Prostate gland (tissue), 2 donors: Measurements from ENCODE around the gene GPX6. TPM values are rescaled to one million over a fixed set of nuclear protein-coding genes. Genes with fewer than 3 reads are reported as not detected.
A peak's percentile ranks its signal among the peaks of the same experiment; 100 is the strongest.

ENCODE experiments used
- DNase-seq: peaks from one replicate; pipeline ENCODE4 v3.0.0-alpha.2; 2019; ENCODE audit warnings: low spot score
- H3K27ac ChIP-seq, 2 donors: fragments of 200-600 bp; sonication (generic); 2 replicates each; pipeline ENCODE4 v1.5.1; 2017 to 2019
- H3K27me3 ChIP-seq: fragments of 200-600 bp; sonication (generic); replicated peaks from 2 replicates; pipeline ENCODE4 v1.5.1; 2019; ENCODE audit not compliant: insufficient read depth
- H3K36me3 ChIP-seq, 2 donors: fragments of 200-600 bp; sonication (generic); 1 replicate in 1 of 2; 2 replicates in 1 of 2; pipeline versions ENCODE4 v1.5.1 to v1.8.1; 2017 to 2019
- H3K4me1 ChIP-seq: fragments of 200-600 bp; sonication (generic); replicated peaks from 2 replicates; pipeline ENCODE4 v1.5.1; 2019
- H3K4me3 ChIP-seq, 2 donors: fragments of 200-600 bp; sonication (generic); 2 replicates each; pipeline ENCODE4 v1.5.1; 2017 to 2019
- H3K9me3 ChIP-seq: fragments of 200-600 bp; sonication (generic); 2 replicates; pipeline ENCODE4 v1.5.1; 2017
- CTCF ChIP-seq, 4 experiments: fragments of 200-600 bp in 2 of 4; fragments of 450-650 bp in 2 of 4; sonication (generic) in 2 of 4; IDR thresholded peaks; 1 replicate in 3 of 4; 2 replicates in 1 of 4; pipeline ENCODE4 v1.5.1; 2016 to 2019; ENCODE audit warnings: antibody characterized with exemption in 4 of 4, mild to moderate bottlenecking in 2 of 4, moderate library complexity in 2 of 4
- POLR2A ChIP-seq: fragments of 450-650 bp; IDR thresholded peaks from one replicate; pipeline ENCODE4 v1.6.1; 2016; ENCODE audit warnings: antibody characterized with exemption, mild to moderate bottlenecking
- POLR2AphosphoS5 ChIP-seq: sonication (generic); formaldehyde crosslinking; IDR thresholded peaks from one replicate; pipeline ENCODE4 v1.6.1; 2017; ENCODE audit warnings: antibody characterized with exemption
- WGBS: methylation state at CpG from one replicate; pipeline ENCODE4 v1.1.5; 2018; 5-methylcytosine and 5-hydroxymethylcytosine counted together
- intact Hi-C: fragments of 100-400 bp; cut with DNase I; formaldehyde crosslinking; loops from one replicate; pipeline ENCODE4 v1.14.2; 2022
- total RNA-seq, 2 donors: library from RNA; depleted of rRNA; stranded (reverse); fragments of >200 nt; gene quantifications; one replicate each; pipeline ENCODE4 v1.1.0, GENCODE V29; 2016

Gene GPX6
- total RNA-seq, 2 donors from 2014 or later, result 0.40 TPM; not detected in 1

GRCh38 chr6:28501259-28501658 is 14.3 kb downstream of the GPX6 start:
- Histone ChIP-seq H3K27me3 (no peaks in the 10 kb centered on the region), H3K4me3 (no peak overlapping the region), H3K36me3 (no peaks in the 10 kb centered on the region), H3K27ac (no peak overlapping the region), H3K9me3 (no peaks in the 10 kb centered on the region), H3K4me1 (no peaks in the 10 kb centered on the region)
- no peak for DNase-seq
- TF ChIP-seq POLR2A (no peak), POLR2AphosphoS5 (no peak), CTCF (IDR thresholded peaks at IDR 0.05) (no peak)
- intact Hi-C loops, result no loop called here
- 86% methylated on average over 6 of the region's 6 CpGs for WGBS

DNA sequence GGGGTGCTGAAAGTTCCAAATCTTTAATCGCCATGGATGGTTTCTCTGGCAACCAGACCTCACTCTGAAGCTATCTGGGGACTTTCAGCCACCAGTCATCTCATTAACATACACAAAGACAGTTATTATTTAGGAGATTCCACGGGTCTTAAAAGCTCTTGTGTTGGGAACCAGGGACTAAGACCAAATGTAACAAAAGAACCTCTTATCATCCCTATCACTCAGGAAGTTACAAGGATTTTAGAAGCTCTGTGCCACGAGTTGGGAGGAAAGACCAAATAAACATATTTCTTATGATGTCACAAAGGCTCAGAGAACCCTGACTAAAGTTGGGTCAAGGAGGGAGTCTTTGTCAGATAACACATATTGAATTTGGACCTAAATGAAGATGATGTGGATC is 17.7 kb downstream of the GPX6 start:
- Histone ChIP-seq H3K27me3 (no peaks in the 10 kb centered on the region), H3K36me3 (no peaks in the 10 kb centered on the region), H3K4me1 (no peaks in the 10 kb centered on the region), H3K27ac (no peak overlapping the region), H3K9me3 (no peaks in the 10 kb centered on the region), H3K4me3 (no peak overlapping the region)
- DNase-seq, result no peak
- WGBS, result 17% methylated on average over 3 of the region's 3 CpGs
- intact Hi-C loops, result no loop called here
- TF ChIP-seq CTCF (IDR thresholded peaks at IDR 0.05) (no peak), POLR2A (no peak), POLR2AphosphoS5 (no peak)

DNA sequence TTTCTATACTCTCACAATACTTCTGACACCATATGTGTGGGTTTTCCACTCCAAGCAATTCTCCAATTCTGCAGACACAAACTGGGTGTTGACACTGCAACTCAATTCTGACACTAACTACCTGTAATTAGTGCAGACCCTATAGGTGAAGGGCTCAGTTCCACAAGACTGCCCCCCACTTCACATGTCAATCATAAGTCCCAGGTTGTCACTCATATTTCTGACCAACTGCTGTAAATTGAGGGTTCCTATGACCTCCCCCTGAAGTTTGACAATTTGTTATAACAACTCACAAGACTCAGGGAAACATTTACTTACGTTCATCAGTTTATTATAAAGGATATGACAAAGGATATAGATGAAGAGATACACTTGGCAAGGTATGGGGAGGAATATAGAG is 18.3 kb downstream of the GPX6 start:
- Histone ChIP-seq H3K27ac (no peak overlapping the region), H3K9me3 (no peaks in the 10 kb centered on the region), H3K36me3 (no peaks in the 10 kb centered on the region), H3K4me1 (no peaks in the 10 kb centered on the region), H3K27me3 (no peaks in the 10 kb centered on the region), H3K4me3 (no peak overlapping the region)
- WGBS, result 60% methylated on average over 1 of the region's 1 CpG
- intact Hi-C loops, result no loop called here
- no peak for DNase-seq
- TF ChIP-seq CTCF (IDR thresholded peaks at IDR 0.05), result no peak

GRCh38 chr6:28496099-28496779 is 19.4 kb downstream of the GPX6 start:
- WGBS, result 44% methylated on average over 2 of the region's 2 CpGs
- no peak for TF ChIP-seq POLR2A
- peak in 1 of 4 experiments; percentile 40 for TF ChIP-seq CTCF (IDR thresholded peaks at IDR 0.05)
- TF ChIP-seq POLR2AphosphoS5, result no peak
- Histone ChIP-seq H3K9me3 (no peaks in the 10 kb centered on the region), H3K4me1 (no peaks in the 10 kb centered on the region), H3K36me3 (no peaks in the 10 kb centered on the region), H3K4me3 (no peak overlapping the region), H3K27me3 (no peaks in the 10 kb centered on the region), H3K27ac (no peak overlapping the region)
- intact Hi-C loops, result no loop called here
- no peak for DNase-seq

DNA sequence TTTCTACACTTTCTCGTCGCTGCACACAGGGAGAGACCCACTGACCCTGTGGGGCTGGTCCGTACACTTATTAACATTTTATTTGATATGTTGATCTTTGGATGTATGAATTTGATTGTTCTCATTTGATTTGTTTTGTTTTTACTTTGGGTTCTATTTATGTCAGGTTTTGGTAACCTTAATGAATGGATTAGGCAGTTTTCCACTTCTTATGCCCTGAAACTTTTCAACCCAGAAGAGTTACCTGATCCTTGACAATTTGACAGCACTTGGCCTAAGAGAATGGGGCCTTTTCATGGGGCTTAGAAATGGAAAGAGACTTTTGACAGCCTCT is 23.6 kb downstream of the GPX6 start:
- Histone ChIP-seq H3K27ac (no peak overlapping the region), H3K4me1 (no peaks in the 10 kb centered on the region), H3K36me3 (no peaks in the 10 kb centered on the region), H3K4me3 (no peak overlapping the region), H3K27me3 (no peaks in the 10 kb centered on the region), H3K9me3 (no peaks in the 10 kb centered on the region)
- 61% methylated on average over 3 of the region's 3 CpGs for WGBS
- no peak for DNase-seq
- no peak for TF ChIP-seq POLR2A
- no peak for TF ChIP-seq POLR2AphosphoS5
- intact Hi-C loops, result no loop called here
